ENCODE results near the gene CIB4. TPM values are rescaled to one million over a fixed set of nuclear protein-coding genes. Genes with fewer than 3 reads are reported as not detected.

Gene CIB4
- total RNA-seq, 1 experiment from 2014 or later, result not detected

GRCh38 chr2:26595146-26595545, 46.0 kb downstream of the CIB4 start:
- H3K27me3 Mint-ChIP-seq (ENCODE audit: low read depth), result no peaks in the 10 kb centered on the region
- no peaks in the 10 kb centered on the region for H3K9me3 Mint-ChIP-seq
- peak; percentile 4 for DNase-seq (ENCODE audit: low spot score)
- POLR2A ChIA-PET, result no interaction called here
- H3K4me1 Mint-ChIP-seq, result peaks cover 9% of the 10 kb centered on the region
- no peak for TF ChIP-seq ZBTB21 (CRISPR knock-in tag; IDR thresholded peaks at IDR 0.05; ENCODE audit: borderline replicate concordance)
- no peak for TF ChIP-seq ARID4B (CRISPR knock-in tag; IDR thresholded peaks at IDR 0.05; ENCODE audit: borderline replicate concordance)
- TF ChIP-seq MAX (CRISPR knock-in tag; IDR thresholded peaks at IDR 0.05), result no peak
- no peak for TF ChIP-seq ZSCAN18 (CRISPR knock-in tag; IDR thresholded peaks at IDR 0.05)
- no peak for TF ChIP-seq PRDM15 (CRISPR knock-in tag; IDR thresholded peaks at IDR 0.05)
- TF ChIP-seq GRHL2 (CRISPR knock-in tag; IDR thresholded peaks at IDR 0.05; ENCODE audit: insufficient replicate concordance, severe bottlenecking), result no peak
- no peak for TF ChIP-seq ETV6 (CRISPR knock-in tag; IDR thresholded peaks at IDR 0.05)
- TF ChIP-seq FOXP4 (CRISPR knock-in tag; IDR thresholded peaks at IDR 0.05), result no peak
- TF ChIP-seq AFF4 (CRISPR knock-in tag; IDR thresholded peaks at IDR 0.05; ENCODE audit: borderline replicate concordance), result no peak
- H3K27ac Mint-ChIP-seq, result no peak overlapping the region
- CTCF ChIA-PET, result no interaction called here
- ATAC-seq, result no peak
- H3K36me3 Mint-ChIP-seq, result no peaks in the 10 kb centered on the region
- no peak overlapping the region for H3K4me3 Mint-ChIP-seq

Measured in WTC11 (cell line).